HFF-Myc (cell line): Measurements from ENCODE around the gene TPRN.

Experiments
- DNase-seq: peaks from one replicate; pipeline ENCODE4 v3.0.0-alpha.2; 2011; ENCODE audit warnings: low read depth; ENCODE audit errors: extremely low read depth
- H3K4me3 ChIP-seq: replicated peaks from 2 replicates; pipeline ENCODE4 v1.5.1; 2011; ENCODE audit warnings: low read depth, mild to moderate bottlenecking, control low read depth, low read length
- CTCF ChIP-seq: IDR thresholded peaks from 2 replicates; pipeline ENCODE4 v1.5.1; 2012; ENCODE audit warnings: mild to moderate bottlenecking, low read depth, low read length, control low read depth; ENCODE audit errors: missing control alignments

TPRN gene

DNA sequence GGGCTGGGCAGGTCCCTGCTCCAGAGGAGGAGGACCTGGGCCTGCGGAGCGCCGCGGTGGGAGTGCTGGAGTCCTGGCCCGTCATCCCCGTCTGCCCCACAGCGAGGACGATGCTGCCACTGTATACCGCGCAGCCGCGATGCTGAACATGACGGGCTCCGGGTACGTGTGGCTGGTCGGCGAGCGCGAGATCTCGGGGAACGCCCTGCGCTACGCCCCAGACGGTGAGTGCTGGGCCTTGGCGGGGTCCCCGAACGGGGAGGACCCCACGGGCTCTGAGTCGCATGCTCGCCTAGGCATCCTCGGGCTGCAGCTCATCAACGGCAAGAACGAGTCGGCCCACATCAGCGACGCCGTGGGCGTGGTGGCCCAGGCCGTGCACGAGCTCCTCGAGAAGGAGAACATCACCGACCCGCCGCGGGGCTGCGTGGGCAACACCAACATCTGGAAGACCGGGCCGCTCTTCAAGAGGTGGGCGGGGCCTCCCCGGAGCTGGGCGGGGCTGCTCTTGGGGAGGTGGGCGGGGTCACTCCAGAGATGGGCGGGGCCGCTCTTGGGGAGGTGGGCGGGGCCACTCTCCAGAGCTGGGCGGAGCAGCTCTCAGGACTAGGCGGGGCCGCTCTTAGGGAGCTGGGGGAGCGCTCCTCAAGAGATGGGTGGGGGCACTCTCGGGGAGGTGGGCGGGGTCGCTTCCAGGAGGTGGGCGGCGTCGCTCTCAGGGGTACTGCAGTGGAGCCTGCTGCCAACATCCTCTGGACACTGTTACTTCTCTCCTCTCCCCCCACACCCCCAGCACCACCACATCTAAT lies 43.8 kb downstream of the TPRN start:
- no peak for TF ChIP-seq CTCF
- peak overlapping the region; percentile 21; the same call in 1 of the 2 replicates for H3K4me3 ChIP-seq
- DNase-seq, result no peak

DNA sequence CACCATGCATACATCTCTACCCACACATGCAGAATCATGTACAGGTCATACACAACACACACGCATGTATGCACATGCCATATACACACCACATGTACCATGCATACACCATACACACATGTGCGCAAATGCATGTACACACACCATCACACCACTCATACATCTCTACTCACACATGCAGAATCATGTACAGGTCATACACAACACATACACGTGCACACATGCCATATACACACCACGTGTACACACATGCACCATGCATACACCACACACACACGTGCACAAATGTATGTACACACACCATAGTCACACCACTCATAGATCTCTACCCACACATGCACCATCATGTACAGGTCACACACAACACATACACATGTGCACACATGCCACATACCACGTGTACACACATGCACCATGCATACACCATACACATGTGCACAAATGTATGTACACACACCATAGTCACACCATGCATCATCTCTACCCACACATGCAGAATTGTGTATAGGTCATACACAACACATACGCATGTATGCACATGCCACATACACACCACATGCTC lies 47.6 kb downstream of the TPRN start:
- no peak for TF ChIP-seq CTCF
- no peak overlapping the region for H3K4me3 ChIP-seq

DNA sequence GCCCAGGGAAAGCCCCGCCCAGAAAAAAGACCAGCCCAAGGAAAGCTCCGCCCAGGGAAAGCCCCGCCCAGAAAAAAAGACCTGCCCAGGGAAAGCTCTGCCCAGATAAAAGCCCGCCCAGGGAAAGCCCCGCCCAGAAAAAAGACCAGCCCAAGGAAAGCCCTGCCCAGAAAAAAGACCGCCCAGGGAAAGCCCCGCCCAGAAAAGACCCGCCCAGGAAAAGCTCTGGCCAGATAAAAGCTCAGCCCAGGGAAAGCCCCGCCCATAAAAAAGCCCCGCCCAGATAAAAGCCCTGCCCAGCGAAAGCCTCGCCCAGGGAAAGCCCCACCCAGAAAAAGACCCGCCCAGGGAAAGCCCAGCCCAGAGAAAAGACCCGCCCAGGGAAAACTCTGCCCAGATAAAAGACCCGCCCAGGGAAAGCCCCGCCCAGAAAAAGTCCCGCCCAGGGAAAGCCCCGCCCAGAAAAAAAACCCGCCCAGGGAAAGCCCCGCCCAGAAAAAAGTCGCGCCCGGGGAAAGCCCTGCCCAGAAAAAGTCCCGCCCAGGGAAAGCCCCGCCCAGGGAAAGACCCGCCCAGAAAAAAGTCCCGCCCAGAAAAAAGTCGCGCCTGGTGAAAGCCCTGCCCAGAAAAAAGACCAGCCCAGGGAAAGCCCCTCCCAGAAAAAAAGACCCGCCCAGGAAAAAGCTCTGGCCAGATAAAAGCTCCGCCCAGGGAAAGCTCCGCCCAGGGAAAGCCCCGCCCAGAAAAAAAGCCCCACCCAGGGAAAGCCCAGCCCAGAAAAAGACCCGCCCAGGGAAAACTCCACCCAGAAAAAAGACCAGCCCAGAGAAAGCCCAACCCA lies 49.7 kb downstream of the TPRN start:
- no peak overlapping the region for H3K4me3 ChIP-seq
- no peak for DNase-seq
- no peak for TF ChIP-seq CTCF

More for the DNA sequence above, 47.6 kb downstream of the TPRN start:
- DNase-seq, result no peak

DNA sequence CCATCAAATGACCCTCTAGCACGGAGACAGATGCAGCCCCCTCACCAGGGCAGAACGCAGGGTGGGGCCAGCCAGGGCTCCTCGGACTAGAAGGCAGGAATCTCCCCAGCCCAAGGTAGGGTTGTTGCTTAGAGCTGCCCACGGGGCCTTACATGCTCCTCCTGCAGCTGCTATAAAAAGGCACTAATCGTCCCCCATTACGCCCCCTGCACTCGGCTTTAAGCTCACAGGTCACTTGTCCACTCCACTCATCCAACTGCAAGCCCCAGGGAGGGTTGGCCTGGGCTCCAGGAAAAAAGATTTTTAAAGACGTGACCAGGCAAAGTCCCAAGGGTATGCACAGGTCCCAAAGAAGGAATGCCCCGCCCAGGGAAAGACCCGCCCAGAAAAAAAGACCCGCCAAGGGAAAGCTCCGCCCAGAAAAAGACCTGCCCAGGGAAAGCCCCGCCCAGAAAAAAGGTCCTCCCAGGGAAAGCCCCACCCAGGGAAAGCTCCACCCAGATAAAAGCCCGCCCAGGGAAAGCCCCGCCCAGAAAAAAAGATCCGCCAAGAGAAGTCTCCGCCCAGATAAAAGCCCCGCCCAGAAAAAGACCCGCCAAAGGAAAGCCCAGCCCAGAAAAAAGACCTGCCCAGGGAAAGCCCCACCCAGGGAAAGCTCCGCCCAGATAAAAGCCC lies 50.5 kb downstream of the TPRN start:
- no peak overlapping the region for H3K4me3 ChIP-seq
- DNase-seq, result no peak
- no peak for TF ChIP-seq CTCF

DNA sequence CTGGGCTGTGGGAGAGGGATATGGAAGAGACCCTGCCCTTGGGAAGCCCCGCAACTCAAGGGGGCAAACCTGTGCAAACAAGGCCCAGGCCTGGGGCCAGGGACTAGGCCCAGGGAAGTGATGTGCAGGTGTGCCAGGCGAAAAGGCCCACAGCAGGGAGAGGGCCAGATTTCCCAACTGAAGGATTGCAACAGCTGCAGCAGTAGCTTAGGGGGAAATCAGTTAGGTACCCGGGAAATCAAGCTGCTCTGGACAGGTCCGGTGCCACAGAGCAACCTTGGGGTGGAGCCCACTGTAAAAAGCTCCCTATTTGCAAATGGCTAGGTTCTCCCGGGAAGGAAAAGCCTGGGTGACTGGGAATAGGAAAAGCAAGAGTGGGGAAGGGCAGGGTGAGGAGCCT lies 51.2 kb downstream of the TPRN start:
- H3K4me3 ChIP-seq, result no peak overlapping the region
- TF ChIP-seq CTCF, result no peak
- DNase-seq, result no peak

GRCh38 chr9:137148661-137149060 lies 51.9 kb downstream of the TPRN start:
- no peak for DNase-seq
- TF ChIP-seq CTCF, result no peak
- H3K4me3 ChIP-seq, result no peak overlapping the region
